NCI-H2107 treated with DMSO at 0.1 percent for 48 hours (cell line): ENCODE measurements around the gene ALDH18A1.
"Not testable (repeated sequence)": the region's sequence is repeated elsewhere in the genome, so short reads cannot be mapped to it uniquely, and the experiment has no call there.

Experiments
- DNase-seq: peaks from one replicate; lab custom pipeline; 2025; ENCODE audit not compliant: unreplicated experiment; lab: John Stamatoyannopoulos, UW

The ALDH18A1 gene

DNA sequence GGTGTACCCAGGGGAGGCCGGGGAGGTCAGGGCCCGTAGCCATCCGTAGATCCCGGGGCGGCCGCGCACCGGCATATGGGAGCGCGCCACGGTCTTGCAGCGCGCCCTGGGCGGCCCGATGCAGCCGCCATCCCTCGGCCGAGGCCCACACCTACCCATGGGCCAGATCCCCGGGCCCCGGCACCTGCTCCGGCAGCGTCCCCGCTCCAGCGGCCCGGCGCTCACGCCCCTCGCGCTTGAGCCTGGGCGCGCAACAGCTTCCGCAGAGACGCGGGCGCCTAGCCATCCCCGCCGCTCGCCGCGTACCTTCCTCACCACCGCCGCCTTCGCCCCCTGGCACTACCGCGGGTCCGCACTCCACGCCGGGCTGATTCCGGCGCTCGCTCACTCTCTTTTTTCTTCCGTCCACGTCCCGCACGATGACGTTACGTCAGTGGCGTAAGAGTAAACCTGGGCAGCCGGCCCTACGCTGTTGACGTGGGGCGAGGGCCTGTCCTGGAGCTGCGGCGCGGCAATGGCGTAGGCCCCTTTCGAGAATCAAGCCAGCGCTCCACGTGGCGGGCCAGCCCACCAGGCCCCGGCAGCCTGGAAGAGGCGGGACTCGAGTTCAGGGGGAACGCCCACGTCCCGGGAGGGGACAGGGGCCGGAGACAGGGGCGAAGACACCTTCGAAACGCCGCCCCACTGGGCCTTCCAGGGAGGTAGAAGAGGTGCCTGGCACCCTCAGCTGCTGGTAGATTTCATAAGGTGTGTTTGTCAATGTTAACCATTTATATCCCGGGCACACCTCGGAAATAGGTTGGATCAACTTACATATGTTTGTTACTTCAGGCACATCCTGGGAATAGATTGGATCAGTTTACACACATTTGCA is at the start of gene ALDH18A1:
Gene ALDH18A1, minus strand, starts transcription at position 421 of the 874 bp plus-strand sequence. CDS start 3,334 bp downstream, outside the sequence.
- DNase-seq = peak; percentile 40

DNA sequence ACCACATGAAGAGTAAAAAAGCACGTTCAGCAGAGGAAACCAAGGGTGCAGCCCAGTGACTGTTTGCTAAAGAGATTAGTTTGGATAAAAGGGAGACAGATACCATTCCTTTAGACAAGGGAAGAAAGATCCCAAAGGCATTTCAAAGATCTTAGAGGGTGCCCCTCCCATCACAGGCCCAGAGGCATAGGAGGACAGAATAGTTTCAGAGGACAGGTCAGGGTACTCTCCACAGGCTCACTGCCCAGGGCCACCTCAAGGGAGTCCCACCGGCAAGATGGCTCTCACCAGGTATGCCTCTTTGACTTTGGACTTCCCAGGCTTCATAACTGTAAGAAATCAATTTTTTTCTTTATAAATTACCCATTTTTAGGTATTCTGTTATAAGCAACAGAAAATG is 41.9 kb upstream of the ALDH18A1 start:
- DNase-seq = no peak

DNA sequence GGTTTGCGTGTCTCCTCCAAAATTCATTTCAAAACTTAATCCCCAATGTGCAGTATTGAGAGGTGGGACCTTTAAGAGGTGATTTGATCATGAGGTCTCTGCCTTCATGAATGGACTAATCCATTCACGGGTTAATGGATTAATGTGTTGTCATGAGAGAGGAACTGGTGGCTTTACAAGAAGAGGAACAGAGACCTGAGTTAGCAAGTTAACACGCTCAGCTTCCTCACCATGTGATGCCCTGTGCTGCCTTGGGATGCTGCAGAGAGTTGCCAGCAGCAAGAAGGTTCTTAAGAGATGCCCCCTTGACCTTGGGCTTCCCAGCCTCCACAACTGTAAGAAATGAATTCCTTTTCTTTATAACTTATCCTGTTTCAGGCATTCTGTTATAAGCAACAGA is 40.9 kb upstream of the ALDH18A1 start:
- DNase-seq = no peak

GRCh38 chr10:95694665-95695064 is 38.2 kb upstream of the ALDH18A1 start:
- DNase-seq = no peak

DNA sequence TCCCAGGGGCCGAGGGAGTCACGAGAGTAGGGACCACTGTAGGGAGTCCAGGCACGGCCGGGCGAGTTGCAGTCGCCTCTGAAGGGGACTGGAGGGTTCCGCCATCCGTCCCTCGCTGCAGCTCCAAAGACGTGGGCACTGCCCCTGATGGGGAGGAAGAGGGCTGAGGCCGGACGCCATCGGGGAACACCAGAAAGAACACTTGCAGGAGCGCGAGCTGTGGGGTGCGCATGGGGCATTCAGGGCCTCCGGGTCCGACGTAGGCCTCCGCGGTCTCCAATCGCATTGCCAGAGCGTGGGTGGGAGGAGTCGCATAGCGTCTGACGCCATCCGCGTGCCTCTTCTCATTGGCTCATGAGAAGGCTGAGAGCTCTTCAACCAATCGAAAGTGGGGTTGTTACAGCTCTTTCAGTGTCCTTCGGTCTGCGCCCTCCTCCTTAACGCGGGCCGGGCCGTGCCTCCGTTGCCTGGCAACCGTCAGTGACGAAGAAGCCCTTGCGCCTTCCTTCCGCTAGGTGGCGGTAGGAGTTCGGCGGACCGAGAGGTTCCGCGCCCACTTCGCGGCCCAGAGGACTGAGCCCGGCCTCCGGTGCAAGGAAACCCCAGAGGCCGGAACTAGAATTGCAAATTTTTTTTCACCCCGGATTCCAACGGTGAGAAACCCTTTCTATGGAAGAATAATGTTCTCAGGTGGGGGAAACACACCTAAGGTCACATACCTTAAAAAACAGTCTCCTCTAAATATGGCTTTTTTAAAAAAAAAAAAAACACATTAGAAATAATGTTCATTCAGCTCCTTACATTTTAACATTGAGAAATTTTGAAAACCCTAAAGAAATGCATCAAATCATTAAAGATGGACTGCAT is 37.4 kb upstream of the ALDH18A1 start, which contains the start of gene TCTN3:
Gene TCTN3, minus strand, starts transcription at position 260 of the 867 bp plus-strand sequence. Its CDS starts 28 bp downstream, at position 232.
- DNase-seq = peak; percentile 91

DNA sequence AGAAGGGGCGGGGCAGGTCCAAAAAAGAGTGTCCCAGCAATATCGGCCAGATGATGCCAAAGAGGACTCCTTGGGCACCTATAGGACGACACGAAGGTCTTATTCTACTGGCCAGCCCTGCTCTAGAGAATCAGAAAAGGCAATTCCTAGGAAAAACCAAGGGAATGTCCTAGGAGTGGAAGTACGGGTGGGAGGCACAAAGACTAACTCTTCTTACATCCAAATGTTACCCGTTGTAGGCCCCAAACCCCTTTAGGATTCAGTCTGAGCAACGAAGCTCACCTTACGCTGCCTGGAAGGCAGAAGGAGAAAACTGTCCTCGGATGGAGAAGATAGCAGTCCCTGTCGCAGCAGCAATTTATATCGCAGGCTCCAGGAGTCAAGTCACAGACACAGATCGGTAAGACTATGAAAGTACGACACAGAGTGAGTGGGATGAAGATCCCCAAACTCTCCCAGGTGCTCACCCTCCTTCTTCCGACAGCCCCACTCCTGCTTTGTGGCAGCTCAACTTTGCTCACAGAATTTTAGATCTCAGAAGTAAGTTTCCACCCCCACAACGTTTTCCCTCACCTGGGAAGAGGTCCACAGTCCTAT is 36.7 kb upstream of the ALDH18A1 start:
- no peak for DNase-seq

GRCh38 chr10:95691281-95691680 is 34.8 kb upstream of the ALDH18A1 start:
- DNase-seq = no peak

- DNase-seq = no peak
Observed at GRCh38 chr10:95688648-95689047, 32.1 kb upstream of the ALDH18A1 start.

- DNase-seq = no peak
Observed at GRCh38 chr10:95683966-95684365, 27.5 kb upstream of the ALDH18A1 start.

DNA sequence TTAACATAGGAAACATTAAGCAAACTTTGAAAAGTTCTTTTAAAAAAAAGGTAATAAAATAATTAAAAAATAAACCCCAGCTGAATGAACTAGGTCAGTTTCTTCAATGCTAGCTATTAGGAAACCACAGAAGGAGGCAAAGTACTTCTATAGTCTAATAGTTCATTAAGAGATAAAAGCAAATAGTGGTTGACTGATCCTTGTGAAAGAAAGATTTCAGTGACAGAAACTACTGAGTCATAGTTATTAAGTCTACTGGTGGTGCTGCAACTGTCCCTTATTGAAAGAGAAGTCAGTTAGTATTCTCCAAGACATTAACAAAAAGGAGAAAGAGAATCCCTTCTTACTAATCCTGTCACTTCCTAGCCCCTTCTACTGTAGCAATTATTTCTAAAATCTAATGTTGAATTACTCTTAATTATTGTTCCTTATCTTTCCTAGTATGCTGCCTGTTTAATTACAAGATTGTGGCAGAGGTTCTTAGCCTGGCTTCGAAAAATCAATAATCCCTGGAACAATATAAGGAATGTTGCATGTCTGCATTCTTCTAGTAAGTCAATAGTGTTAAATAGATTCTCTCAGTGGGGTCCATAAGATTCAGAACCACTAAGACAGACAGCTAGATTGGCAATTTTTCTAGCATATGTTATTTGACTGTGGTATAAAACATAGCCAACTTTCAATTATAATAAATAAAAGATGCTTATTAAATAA is 19.0 kb upstream of the ALDH18A1 start:
- DNase-seq = no peak

- DNase-seq = no peak
Observed at GRCh38 chr10:95674643-95675042, 18.1 kb upstream of the ALDH18A1 start.

GRCh38 chr10:95672641-95673040 is 16.1 kb upstream of the ALDH18A1 start:
- DNase-seq = not testable (repeated sequence)

- no peak for DNase-seq
Observed at GRCh38 chr10:95664543-95664942, 8.0 kb upstream of the ALDH18A1 start.

- no peak for DNase-seq
Observed at GRCh38 chr10:95663496-95663895, 7.0 kb upstream of the ALDH18A1 start.

DNA sequence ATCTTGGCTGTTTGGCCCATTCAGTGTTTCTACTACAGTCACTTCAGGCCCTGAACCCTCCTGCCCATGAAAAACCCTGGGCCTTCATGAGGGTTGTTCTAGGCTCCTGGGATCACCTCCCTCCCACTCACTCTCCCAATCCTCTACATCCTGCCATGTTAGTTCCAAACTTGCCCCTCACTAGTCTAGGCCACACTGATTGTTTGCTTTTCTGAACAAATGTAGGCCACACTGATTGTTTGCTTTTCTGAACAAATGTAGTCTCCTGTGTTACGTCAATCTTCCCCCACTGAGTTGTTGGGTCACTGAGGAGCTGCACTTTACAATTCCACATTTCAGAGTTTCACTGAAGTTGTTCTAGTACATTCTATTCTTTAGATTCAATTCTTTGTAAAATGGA is 5.3 kb upstream of the ALDH18A1 start:
- no peak for DNase-seq

- no peak for DNase-seq
Observed at GRCh38 chr10:95660283-95660682, 3.8 kb upstream of the ALDH18A1 start.

- DNase-seq = no peak
Observed at GRCh38 chr10:95657250-95657649, 739 bp upstream of the ALDH18A1 start.

DNA sequence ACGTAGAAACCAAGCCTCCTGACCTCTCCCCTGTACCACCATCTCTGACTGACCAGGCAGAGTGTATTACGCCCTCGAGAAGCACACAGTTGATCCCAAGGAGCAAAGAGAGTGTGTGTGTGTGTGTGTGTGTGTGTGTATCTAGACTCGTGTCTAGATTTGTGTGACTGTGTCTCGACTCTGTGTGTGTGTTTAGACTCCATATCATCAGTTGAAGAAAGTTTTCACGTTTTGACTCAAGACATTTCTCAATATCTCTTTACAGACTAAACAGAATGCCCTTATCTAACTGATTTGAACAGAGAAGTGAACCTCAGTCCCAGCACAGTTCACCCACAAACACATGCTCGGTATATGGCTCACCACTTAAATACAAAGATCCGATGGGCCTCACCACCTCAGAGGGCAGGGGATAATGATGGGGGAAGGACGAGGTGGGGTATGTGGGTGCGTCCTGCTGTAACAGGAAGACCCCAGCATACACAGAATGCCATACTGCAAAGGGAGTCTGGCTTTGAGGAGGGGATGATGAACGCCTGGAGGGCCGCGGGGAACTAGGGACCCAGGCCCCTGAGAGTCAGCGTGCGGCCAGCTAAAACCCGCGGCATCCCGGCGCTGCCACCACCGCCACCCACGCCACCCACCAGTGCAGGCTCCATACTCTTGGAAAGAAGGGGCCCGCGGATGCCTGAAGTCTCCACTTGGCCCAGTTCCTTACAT is 780 bp downstream of the ALDH18A1 start:
- DNase-seq = no peak

- DNase-seq = no peak
Observed at GRCh38 chr10:95653895-95654294, 2.6 kb downstream of the ALDH18A1 start.
